Prostate gland (tissue), 2 donors: Measurements from ENCODE around the gene LCN1.

Source experiments
- POLR2A ChIP-seq: fragments of 450-650 bp; IDR thresholded peaks from one replicate; pipeline ENCODE4 v1.6.1; 2016; ENCODE audit warnings: antibody characterized with exemption, mild to moderate bottlenecking
- TF ChIP-seq, protein P1 (sequence below), 4 experiments: fragments of 200-600 bp in 2 of 4; fragments of 450-650 bp in 2 of 4; sonication (generic) in 2 of 4; IDR thresholded peaks; 1 replicate in 3 of 4; 2 replicates in 1 of 4; pipeline ENCODE4 v1.5.1; 2016 to 2019; ENCODE audit warnings: antibody characterized with exemption in 4 of 4, mild to moderate bottlenecking in 2 of 4, moderate library complexity in 2 of 4

DNA sequence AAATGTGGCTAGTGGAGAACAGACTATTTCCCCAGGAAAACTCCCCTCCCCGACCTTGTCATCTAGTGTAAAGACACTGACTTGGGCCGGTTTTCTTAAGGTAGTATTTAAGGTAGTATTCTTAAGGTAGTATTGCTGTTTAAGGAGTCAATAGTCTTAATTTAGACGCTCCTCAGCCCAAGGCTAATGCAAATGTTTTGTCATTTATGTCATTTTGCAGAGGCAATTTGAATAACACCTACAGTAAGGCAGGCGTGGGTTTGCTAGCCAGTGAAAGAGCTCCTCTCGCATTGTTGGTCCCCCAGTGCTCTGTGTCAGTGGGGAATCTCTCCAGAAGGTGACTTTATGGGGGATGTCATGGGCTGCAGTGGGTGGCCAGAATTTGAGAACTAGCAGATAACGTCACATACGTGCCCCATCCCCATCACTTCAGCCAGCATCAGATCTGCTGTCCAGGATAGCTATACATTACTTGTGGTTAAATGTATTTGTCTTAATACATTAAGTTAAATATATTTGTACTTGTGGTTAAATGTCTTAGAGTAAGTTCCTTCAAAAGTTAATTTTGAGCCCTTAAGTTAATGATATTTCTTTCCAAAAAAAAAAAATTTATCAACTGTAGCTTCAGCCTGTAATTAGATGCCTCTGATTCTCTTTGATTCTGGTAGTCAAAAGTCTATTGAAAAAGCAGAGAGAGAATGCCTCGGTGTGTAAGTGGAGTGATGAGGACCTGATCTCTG lies 39.1 kb upstream of the LCN1 start:
- TF ChIP-seq, protein P1, sequence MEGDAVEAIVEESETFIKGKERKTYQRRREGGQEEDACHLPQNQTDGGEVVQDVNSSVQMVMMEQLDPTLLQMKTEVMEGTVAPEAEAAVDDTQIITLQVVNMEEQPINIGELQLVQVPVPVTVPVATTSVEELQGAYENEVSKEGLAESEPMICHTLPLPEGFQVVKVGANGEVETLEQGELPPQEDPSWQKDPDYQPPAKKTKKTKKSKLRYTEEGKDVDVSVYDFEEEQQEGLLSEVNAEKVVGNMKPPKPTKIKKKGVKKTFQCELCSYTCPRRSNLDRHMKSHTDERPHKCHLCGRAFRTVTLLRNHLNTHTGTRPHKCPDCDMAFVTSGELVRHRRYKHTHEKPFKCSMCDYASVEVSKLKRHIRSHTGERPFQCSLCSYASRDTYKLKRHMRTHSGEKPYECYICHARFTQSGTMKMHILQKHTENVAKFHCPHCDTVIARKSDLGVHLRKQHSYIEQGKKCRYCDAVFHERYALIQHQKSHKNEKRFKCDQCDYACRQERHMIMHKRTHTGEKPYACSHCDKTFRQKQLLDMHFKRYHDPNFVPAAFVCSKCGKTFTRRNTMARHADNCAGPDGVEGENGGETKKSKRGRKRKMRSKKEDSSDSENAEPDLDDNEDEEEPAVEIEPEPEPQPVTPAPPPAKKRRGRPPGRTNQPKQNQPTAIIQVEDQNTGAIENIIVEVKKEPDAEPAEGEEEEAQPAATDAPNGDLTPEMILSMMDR (IDR thresholded peaks at IDR 0.05): no peak
- no peak for TF ChIP-seq POLR2A
